IgD-negative memory B cell (primary cell): Measurements from ENCODE around the gene GNAZ. TPM values are rescaled to one million over a fixed set of nuclear protein-coding genes. Genes with fewer than 3 reads are reported as not detected.

Experiments
- H3K27ac Mint-ChIP-seq, 3 donors: one replicate each; pipeline ENCODE4 v1.8.0; 2020 to 2022; ENCODE audit warnings: mild to moderate bottlenecking in 3 of 3, mixed read lengths in 3 of 3, moderate library complexity in 1 of 3
- H3K27me3 Mint-ChIP-seq: one replicate; pipeline ENCODE4 v1.8.0; 2021; ENCODE audit warnings: mixed read lengths
- H3K36me3 Mint-ChIP-seq: one replicate; pipeline ENCODE4 v1.8.0; 2020; ENCODE audit warnings: mild to moderate bottlenecking, mixed read lengths
- H3K4me1 Mint-ChIP-seq, 3 donors: one replicate each; pipeline ENCODE4 v1.8.0; 2020 to 2022; ENCODE audit warnings: mixed read lengths in 3 of 3, mild to moderate bottlenecking in 1 of 3
- H3K4me3 Mint-ChIP-seq, 4 donors: one replicate each; pipeline ENCODE4 v1.8.0; 2020 to 2022; ENCODE audit warnings: mild to moderate bottlenecking in 4 of 4, mixed read lengths in 4 of 4, moderate library complexity in 3 of 4
- H3K9me3 Mint-ChIP-seq, 3 donors: one replicate each; pipeline ENCODE4 v1.8.0; 2020 to 2021; ENCODE audit warnings: mixed read lengths in 3 of 3, mild to moderate bottlenecking in 1 of 3
- polyA plus RNA-seq: library from polyadenylated mRNA; unstranded; fragments of 300-500 nt; fragmentation: Illumina TruSeq; gene quantifications from one replicate; pipeline ENCODE4 v1.2.3, GENCODE V29; 2021

GNAZ gene
- polyA plus RNA-seq, 1 donor from 2014 or later: 2.0 TPM

DNA sequence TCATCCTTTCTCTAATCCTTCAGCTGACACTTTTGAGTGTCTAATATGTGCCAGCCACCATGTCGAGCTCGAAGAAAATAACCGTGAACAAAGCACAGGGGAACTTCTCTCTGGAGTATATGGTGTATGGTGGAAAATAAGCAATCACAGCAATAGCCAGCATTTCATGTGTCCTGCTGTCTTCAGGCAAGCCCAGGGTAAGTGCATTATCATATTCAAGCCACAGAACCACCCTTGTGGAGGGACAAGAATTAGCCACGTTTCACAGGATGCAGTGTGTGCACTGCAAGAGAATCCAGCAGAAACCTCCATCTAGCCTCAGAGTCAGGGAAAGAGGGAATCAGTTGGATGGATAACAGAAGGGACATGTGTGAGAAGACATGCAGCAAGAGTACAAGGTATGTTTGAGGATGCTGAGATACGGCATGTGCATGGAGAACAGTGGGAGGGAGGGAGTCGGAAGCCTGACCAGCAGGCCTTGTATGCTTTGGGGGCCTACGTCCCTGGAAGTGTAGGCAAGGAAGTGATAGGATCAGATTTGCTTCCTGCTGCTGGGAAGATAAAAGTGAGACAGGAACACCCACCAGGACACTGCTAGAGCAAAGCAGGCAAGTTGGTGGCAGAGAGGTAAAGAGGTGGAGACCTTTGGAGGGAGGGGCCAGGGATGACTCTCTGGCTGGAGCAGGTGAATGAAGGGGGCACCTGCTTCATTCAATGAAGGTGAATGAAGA lies 14.7 kb upstream of the GNAZ start:
- Mint-ChIP-seq H3K27ac (no peak overlapping the region), H3K9me3 (peaks cover 2 to 12% (median 7%) of the 10 kb centered on the region in 3 donors), H3K36me3 (peaks cover 2% of the 10 kb centered on the region), H3K4me3 (no peak overlapping the region), H3K4me1 (peaks cover 5 to 15% (median 15%) of the 10 kb centered on the region in 3 donors), H3K27me3 (no peaks in the 10 kb centered on the region)

DNA sequence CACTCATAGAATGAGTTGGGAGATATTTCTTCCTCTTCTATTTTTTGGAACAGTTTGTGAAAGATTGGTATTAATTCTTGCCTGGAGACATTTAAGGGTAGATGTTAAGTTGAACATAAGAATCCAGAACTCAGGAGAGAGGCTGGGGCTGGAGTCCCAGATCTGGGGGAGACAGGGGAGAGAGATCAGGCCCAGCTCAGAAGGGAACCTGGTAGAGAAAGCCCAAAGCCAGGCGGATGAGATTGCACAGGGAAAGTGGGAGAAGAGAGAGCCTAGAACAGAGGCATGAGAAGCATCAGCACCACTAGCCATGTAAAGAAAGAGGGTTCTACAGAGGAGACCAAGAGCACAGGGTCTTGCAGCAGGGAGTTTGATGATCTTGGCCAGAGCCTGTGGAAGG lies 13.0 kb upstream of the GNAZ start:
- Mint-ChIP-seq H3K4me1 (peaks cover 5 to 12% (median 12%) of the 10 kb centered on the region in 3 donors), H3K36me3 (peaks cover 2% of the 10 kb centered on the region), H3K27me3 (no peaks in the 10 kb centered on the region), H3K27ac (no peak overlapping the region), H3K4me3 (no peak overlapping the region), H3K9me3 (peaks cover 2 to 12% (median 7%) of the 10 kb centered on the region in 3 donors)

DNA sequence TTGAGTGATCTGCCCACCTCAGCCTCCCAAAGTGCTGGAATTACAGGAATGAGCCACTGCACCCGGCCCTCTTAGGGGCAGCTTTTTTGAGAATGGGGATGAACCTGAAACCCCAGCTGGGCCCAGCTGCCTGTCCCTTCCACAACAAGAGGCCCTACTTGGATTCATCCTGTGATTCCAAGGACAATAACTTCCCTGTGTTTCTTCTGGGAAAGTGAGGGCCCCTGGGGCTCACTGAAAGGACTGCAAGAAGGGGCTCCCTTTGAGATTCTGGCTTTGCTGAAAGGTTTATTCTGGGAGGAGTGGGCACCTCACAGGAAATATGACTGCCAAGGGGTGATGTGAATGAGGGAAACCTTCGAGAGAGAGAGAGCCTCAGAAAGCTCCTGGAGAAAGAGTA lies 12.3 kb upstream of the GNAZ start:
- no peak overlapping the region for H3K27ac Mint-ChIP-seq
- H3K36me3 Mint-ChIP-seq: peaks cover 2% of the 10 kb centered on the region
- no peaks in the 10 kb centered on the region for H3K27me3 Mint-ChIP-seq
- H3K4me3 Mint-ChIP-seq: no peak overlapping the region
- H3K4me1 Mint-ChIP-seq: peaks cover 5 to 12% (median 12%) of the 10 kb centered on the region in 3 donors
- peaks cover 2 to 12% (median 7%) of the 10 kb centered on the region in 3 donors for H3K9me3 Mint-ChIP-seq

DNA sequence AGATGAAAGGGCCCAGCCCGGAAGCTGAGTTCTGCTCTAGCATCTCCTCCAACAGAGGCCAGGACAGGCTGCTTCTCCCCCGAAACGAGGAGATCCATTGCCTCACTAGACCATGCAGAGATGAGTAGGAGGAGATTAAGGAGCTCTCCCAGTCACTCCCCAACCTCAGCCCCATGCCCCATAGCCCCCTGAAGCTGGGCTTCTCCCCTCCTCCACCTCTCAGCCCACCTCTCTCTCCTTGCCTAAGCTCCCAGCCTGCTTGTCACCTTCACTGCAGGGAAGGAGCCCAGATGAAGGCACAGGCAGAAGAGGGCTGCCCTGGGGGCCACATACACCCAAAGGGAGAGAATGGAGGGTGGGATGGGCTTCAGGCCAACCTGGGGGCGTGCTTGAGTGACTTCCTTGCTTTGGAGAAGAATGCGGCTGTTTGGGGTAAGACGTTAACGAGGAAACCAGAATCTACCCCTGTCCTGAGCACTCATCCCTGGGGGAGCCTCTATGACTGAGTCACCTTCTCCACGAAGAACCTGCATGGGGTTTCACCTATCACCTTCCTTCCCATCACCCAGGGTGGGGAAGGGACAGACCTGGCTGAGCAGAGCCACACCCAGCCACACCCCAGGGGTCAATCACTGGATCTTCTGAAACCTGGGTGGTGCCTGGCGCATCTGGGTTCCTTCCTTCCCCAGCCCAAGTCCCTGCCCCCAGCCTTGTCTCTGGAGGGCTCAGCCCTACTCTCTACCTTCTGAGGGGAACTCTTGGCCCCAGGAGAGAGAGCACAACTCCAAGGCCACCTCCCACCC lies 11.6 kb upstream of the GNAZ start:
- H3K27me3 Mint-ChIP-seq: no peaks in the 10 kb centered on the region
- peaks cover 2% of the 10 kb centered on the region for H3K36me3 Mint-ChIP-seq
- no peak overlapping the region for H3K27ac Mint-ChIP-seq
- H3K4me3 Mint-ChIP-seq: no peak overlapping the region
- H3K9me3 Mint-ChIP-seq: peaks cover 2 to 12% (median 7%) of the 10 kb centered on the region in 3 donors
- peaks cover 5 to 12% (median 12%) of the 10 kb centered on the region in 3 donors for H3K4me1 Mint-ChIP-seq

DNA sequence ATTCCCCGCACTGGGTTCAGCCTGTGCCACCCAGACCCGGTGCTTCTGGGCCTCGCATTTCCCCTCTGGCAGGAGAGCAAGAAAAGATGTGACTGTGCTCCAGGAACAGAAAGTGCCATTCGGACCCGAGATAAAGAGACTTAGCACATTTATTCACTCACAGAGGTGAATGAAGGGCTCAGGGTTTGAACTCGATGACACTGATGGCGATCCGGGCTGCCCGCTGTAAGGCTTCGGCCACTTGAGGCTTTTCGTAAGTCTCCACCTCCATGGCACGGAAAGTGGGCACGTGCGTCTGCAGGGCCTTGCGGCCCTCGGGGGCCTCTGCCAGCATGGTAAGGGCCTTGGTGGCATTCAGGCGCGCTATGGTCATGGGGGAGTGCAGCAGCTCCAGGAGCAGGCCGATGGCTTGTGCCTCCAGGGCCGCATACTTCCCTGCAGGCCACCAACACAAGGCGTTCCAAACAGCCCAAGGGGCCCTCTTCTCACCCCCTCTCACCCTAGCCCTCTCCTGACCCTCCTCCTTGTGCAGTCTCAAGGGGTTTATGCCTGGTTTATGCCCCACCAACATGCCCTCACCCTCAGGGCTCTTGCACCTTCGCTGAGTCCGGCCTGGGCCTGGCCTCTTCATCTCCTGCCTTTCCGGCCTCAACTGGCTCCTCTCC lies 10.9 kb upstream of the GNAZ start:
- H3K36me3 Mint-ChIP-seq: peaks cover 2% of the 10 kb centered on the region

DNA sequence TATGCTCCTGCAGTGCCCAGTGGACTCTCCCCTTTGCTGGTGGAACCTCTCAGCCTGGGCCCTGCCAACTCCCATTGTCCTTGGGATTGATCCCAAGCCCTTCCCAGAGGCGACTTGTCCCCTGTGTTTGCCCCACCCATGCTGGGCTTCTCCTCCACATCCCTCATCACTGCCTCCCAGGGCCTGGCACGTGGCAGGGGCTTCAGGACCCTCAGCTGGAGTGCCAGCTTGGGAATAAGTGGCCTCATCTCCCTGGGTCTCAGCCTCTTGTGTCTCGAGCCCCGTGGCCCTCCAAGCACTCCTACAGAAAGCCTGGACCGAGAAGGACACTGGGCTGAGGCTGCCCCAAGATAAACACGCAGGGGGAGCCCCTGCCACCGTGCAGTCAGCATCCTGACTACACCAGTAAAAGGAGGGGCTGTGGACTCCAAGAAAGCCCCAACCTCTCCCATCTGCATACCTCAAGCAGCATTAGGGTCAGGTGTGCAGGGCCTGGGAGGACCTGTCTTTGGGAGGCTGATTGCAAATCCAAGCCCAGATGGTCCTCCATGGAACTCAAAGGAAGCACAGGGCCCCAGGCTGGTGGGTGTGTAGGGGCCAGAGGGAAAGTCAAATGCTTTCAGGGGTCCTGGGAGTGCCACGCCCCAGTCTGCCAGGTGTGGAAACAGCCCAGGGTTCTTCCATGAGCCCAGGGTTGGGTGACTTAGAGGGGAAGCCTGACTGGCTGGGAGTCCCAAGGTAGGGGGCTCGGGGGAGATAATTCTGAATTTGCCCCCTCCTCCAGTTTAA lies 9.5 kb upstream of the GNAZ start:
- no peak overlapping the region for H3K27ac Mint-ChIP-seq

More for the DNA sequence above, 10.9 kb upstream of the GNAZ start:
- Mint-ChIP-seq H3K4me3 (no peak overlapping the region), H3K9me3 (peaks cover 2 to 12% (median 7%) of the 10 kb centered on the region in 3 donors), H3K27me3 (no peaks in the 10 kb centered on the region), H3K4me1 (peaks cover 5 to 9% (median 8%) of the 10 kb centered on the region in 3 donors), H3K27ac (no peak overlapping the region)

DNA sequence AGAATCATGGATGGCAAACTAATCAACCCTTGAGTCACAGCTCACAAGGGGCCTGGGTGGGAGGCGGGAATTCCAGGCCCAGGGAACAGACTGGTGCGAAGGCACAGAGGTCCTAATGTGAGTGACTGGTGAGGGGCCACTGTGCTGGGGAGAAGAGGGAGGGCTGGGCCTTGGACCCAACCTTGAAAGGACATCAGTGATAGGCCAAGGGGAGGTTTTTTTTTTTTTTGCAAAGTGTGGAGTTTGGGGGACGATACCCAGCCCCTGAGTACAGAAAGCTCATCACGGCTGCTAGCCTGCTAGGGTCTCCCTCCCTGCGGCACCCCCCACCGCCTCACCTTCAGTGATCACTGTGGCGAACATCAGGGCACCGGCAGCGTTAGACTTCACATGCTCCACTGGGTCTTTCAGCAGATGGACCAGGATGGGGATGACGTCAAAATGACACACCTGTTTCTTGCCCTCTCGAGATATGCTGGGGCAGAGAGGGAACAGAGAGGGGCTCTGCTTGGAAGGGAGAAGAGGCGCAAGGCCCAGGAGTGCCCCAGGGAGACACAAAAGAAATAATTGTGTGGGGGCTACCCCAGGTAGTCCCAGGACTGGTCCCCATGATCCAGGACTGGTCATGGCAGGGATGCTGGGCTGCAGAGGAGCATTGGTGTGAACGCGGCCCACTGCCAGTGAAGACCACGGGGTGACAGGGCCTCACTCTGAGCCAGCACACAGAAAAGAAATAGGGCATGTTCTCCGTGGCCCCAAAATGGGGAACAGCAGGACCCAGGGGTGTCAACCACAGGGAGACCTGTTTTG lies 8.6 kb upstream of the GNAZ start:
- no peak overlapping the region for H3K27ac Mint-ChIP-seq
- H3K36me3 Mint-ChIP-seq: peaks cover 2% of the 10 kb centered on the region
- H3K4me1 Mint-ChIP-seq: peaks cover 0 to 8% (median 4%) of the 10 kb centered on the region in 3 donors
- peaks cover 0 to 3% (median under 1%) of the 10 kb centered on the region in 3 donors for H3K9me3 Mint-ChIP-seq
- H3K27me3 Mint-ChIP-seq: no peaks in the 10 kb centered on the region
- no peak overlapping the region for H3K4me3 Mint-ChIP-seq

More for the DNA sequence above, 9.5 kb upstream of the GNAZ start:
- peaks cover 2% of the 10 kb centered on the region for H3K36me3 Mint-ChIP-seq
- no peaks in the 10 kb centered on the region for H3K27me3 Mint-ChIP-seq
- H3K4me3 Mint-ChIP-seq: peak overlapping the region in 1 of 4 donors; percentile 25
- H3K9me3 Mint-ChIP-seq: peaks cover 2 to 7% (median 3%) of the 10 kb centered on the region in 3 donors
- no peaks in the 10 kb centered on the region for H3K4me1 Mint-ChIP-seq

DNA sequence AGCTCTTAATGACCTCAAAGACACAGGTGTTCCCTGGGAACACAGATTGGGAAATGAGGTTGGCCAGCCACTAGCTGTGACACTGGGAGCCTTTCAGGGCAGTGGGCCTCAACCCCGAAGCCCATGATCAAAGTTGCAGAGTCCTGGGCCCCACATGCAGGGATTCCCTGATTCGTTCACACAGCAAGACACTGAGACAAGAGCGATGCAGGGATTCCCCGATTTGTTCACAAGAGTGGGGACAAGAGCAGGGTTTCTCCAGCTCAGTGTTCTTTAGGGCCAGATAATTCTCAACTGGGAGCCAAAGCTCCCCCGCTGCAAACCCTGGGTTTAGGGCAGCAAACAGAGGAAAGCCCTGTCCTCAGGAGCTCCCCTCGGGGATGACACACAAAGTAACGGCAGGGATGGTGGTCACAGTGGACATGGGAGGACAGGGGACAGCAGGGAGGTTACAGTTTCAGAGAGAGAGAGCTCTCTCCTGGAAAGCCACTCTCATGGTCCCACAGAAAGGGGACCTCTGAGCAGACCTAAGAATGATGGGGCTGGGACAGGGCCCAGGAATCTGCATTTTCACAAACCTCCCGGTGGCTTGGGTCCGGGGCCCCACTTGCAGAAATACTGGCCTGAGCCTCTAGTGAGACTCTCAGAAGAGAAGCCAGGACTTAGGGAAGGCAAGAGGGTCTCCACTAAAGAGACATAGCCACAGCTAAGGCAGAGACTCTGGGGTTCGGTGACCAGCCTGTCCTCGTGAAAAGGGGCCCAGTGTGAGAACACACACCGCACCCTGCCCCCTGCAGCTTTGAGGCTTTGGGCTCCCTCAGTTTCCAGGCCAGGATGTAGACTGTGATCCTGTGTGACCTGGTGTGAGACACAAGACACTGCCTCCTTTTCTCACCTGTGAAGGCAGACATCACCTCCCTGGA lies 7.4 kb upstream of the GNAZ start:
- H3K9me3 Mint-ChIP-seq: no peaks in the 10 kb centered on the region
- H3K4me1 Mint-ChIP-seq: peaks cover 6 to 15% (median 14%) of the 10 kb centered on the region in 3 donors
- no peak overlapping the region for H3K27ac Mint-ChIP-seq
- H3K4me3 Mint-ChIP-seq: no peak overlapping the region
- H3K36me3 Mint-ChIP-seq: no peaks in the 10 kb centered on the region
- no peaks in the 10 kb centered on the region for H3K27me3 Mint-ChIP-seq

DNA sequence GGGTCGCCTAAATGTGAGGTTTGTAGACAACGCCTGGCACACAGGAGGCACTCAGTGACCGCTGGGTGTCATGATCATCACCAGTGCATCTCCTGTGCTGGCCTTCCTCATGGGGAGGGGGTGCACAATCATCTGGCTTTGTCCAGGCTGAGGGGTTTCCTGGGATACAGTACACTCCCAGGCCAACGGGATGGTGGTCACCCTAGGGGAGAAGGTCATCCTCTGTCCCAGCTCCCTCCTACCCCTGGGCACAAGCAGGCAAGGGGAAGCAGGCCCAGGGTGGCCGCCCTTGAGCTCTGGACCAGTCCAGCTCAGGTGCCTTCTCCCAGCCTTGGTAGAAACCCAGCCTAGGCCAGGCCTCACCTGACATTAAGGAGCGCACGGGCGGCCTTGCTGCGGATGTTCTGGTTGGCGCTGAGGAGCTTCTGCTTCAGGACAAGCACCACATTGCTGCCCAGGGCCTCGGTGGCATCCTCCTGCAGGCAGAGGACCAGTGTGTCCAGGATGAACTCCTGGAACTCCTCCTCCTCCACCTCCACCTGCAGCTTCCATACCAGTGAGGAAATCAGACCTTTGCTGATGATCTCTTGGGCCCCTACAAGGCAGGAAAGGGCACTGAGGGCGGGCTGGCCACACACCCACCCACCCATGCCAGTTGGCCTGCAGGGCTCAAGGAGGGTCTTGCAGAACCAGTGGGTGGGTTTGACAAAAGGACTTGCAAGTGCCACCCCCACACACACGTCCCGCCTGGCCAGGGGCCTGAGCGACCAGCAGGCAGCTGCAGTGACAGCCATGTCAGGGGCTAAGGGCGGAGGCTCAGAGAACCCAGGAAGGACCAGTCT lies 6.6 kb upstream of the GNAZ start:
- H3K27me3 Mint-ChIP-seq: no peaks in the 10 kb centered on the region
- H3K4me3 Mint-ChIP-seq: no peak overlapping the region
- H3K36me3 Mint-ChIP-seq: no peaks in the 10 kb centered on the region
- no peaks in the 10 kb centered on the region for H3K9me3 Mint-ChIP-seq
- H3K4me1 Mint-ChIP-seq: peaks cover 6 to 17% (median 16%) of the 10 kb centered on the region in 3 donors
- H3K27ac Mint-ChIP-seq: no peak overlapping the region

DNA sequence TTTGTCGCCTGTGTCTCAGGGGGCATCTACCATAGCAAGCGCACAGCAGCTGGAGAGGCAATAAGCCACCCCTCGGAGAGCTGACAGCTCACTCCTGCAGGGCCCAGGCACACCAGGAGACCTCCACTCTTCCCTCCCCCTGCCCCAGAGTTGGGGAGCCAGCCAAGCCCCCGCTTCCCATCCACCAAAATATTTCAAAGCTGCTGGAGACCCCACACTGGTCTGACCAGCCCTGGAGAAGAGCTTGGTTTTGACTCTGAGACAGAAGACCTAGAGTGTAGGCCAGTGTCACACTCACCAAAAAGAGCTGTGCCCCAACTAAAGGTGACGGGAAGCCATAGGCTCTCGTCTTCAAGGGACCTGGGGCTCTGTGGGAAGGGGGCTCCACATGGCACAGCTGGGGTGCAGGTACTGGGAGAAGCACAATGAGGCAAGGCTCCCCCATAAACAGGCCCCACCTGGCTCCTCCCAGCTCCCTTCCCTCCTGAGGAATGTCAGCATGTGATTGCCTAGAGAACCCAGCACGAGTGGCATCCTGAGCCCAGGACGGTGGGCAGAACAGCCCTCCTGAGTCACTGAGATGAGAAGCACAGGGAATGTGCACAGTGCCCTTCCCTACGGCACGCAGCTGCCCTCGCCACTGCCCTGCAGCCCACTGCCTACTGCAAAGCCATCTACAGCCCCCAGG lies 5.8 kb upstream of the GNAZ start:
- Mint-ChIP-seq H3K36me3 (no peaks in the 10 kb centered on the region), H3K4me3 (no peak overlapping the region), H3K9me3 (no peaks in the 10 kb centered on the region), H3K27ac (peak overlapping the region in 2 of 3 donors; percentile 20 to 53), H3K27me3 (no peaks in the 10 kb centered on the region), H3K4me1 (peaks cover 6 to 18% (median 17%) of the 10 kb centered on the region in 3 donors)

DNA sequence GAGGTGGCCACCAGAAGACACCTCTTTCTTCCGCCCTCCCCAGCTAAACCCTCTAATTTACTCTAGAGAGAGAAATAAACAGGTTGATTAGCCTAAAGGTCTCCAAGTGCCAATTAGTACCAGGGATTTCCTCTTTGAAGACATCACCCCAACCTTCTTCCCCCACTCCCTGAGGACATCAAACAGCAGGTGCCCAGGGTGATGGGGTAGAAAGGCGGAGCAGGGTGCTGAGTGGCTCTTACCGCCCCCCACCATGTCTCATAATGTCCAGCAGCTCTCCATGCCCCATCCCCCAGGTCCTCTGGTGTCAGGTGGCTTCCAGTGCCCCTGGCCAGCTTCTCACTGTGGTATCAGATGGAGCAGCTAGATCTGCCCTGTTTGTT lies 5.3 kb upstream of the GNAZ start:
- H3K36me3 Mint-ChIP-seq: no peaks in the 10 kb centered on the region
- no peaks in the 10 kb centered on the region for H3K27me3 Mint-ChIP-seq
- peaks cover 6 to 20% (median 17%) of the 10 kb centered on the region in 3 donors for H3K4me1 Mint-ChIP-seq
- H3K4me3 Mint-ChIP-seq: no peak overlapping the region
- peak overlapping the region in 1 of 3 donors; percentile 20 for H3K27ac Mint-ChIP-seq
- no peaks in the 10 kb centered on the region for H3K9me3 Mint-ChIP-seq
